ENCODE data around the gene PLAAT5.

PLAAT5 gene

DNA sequence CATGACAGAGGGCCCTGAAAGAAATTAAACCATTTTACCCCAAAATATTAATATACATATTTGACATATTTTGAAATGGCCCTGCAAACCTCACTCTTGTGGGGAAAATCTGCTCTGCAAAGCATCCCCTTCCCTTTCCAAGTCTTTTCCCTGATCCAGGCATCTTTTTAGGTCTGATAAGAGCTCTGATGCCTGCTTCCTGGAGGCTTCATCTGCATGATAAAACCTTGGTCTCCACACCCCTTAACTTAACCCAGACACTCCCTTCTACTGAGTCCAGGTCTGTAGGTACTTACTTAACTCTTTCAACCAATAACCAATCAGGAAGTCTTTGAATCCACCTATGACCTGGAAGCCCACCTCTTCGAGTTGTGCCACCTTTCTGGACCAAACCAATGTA is 13.1 kb upstream of the PLAAT5 start:
- no peak overlapping the region for H3K4me3 ChIP-seq (ENCODE audit: low read length in 2 of 2)
- H3K9ac ChIP-seq (ENCODE audit: low read depth in 1 of 2, low read length in 2 of 2), result no peak overlapping the region
- H3K27me3 ChIP-seq (ENCODE audit: control insufficient read depth in 2 of 2, insufficient read depth in 2 of 2, low read length in 2 of 2), result peaks cover 0 to 1% of the 10 kb centered on the region in 2 donors
- no peaks in the 10 kb centered on the region for H3K4me1 ChIP-seq (ENCODE audit: control insufficient read depth in 2 of 2, insufficient read depth in 2 of 2, low read length in 2 of 2)
- peaks cover 2% of the 10 kb centered on the region in 2 donors for H3K9me3 ChIP-seq (ENCODE audit: control insufficient read depth in 2 of 2, low read length in 2 of 2)
- no peak overlapping the region for H3K27ac ChIP-seq (ENCODE audit: low read depth in 2 of 2, low read length in 2 of 2)
- no peaks in the 10 kb centered on the region for H3K36me3 ChIP-seq (ENCODE audit: control insufficient read depth in 2 of 2, insufficient read depth in 2 of 2, low read length in 2 of 2)

DNA sequence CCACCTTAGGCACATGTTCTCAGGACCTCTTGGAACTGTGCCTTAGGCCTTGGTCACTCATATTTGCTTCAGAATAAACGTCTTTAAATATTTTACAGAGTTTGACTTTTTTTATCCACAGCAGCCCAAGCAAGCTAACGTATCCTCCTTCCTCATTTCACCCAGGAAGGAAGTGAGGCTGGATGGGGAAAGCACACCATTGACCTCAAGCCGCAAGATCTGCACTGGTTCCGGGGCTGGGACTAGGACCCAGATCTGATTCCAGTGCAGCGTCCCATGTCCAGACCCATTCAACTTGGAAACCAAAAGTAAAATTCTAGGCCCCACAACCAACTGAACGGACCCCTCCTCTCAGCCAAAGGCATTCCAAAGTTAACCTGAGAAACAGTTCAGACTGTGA is 12.5 kb upstream of the PLAAT5 start:
- Histone ChIP-seq H3K27ac (ENCODE audit: low read depth in 2 of 2, low read length in 2 of 2) (peak overlapping the region in 1 of 2 donors; percentile 9), H3K36me3 (ENCODE audit: control insufficient read depth in 2 of 2, insufficient read depth in 2 of 2, low read length in 2 of 2) (no peaks in the 10 kb centered on the region), H3K4me3 (ENCODE audit: low read length in 2 of 2) (no peak overlapping the region), H3K9ac (ENCODE audit: low read depth in 1 of 2, low read length in 2 of 2) (no peak overlapping the region), H3K4me1 (ENCODE audit: control insufficient read depth in 2 of 2, insufficient read depth in 2 of 2, low read length in 2 of 2) (no peaks in the 10 kb centered on the region), H3K27me3 (ENCODE audit: control insufficient read depth in 2 of 2, insufficient read depth in 2 of 2, low read length in 2 of 2) (peaks cover 0 to 1% of the 10 kb centered on the region in 2 donors), H3K9me3 (ENCODE audit: control insufficient read depth in 2 of 2, low read length in 2 of 2) (peaks cover 2% of the 10 kb centered on the region in 2 donors)

DNA sequence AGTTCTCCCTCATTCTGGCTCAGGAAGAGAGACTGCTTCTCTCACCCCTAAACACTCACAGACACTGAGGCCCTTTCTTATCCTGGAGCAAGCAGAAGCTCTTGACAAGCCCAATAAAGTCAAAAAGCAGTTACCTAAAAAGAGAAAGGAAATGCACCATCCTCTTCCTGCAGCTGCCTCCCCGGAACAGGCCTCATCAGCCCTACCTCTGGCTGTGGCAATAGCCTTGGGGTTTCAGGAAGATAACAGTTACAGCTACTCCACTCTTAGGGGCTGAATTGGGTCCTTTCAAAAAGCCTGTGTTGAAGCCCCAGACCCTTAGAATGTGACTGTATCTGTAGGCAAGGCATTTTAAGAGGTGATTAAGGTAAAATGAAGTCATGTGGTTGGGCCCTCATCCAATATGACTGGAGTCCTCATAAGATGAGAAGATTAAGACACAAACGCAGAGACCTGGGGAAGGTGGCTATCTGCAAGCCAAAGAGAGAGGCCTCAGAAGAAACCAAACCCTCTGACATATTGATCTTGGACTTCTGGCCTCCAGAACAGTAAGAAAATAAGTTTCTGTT is 11.4 kb upstream of the PLAAT5 start:
- Histone ChIP-seq H3K27me3 (ENCODE audit: control insufficient read depth in 2 of 2, insufficient read depth in 2 of 2, low read length in 2 of 2) (peaks cover 0 to 1% of the 10 kb centered on the region in 2 donors), H3K27ac (ENCODE audit: low read depth in 2 of 2, low read length in 2 of 2) (no peak overlapping the region), H3K9ac (ENCODE audit: low read depth in 1 of 2, low read length in 2 of 2) (no peak overlapping the region), H3K36me3 (ENCODE audit: control insufficient read depth in 2 of 2, insufficient read depth in 2 of 2, low read length in 2 of 2) (no peaks in the 10 kb centered on the region), H3K4me1 (ENCODE audit: control insufficient read depth in 2 of 2, insufficient read depth in 2 of 2, low read length in 2 of 2) (no peaks in the 10 kb centered on the region), H3K9me3 (ENCODE audit: control insufficient read depth in 2 of 2, low read length in 2 of 2) (peaks cover 2% of the 10 kb centered on the region in 2 donors), H3K4me3 (ENCODE audit: low read length in 2 of 2) (no peak overlapping the region)

DNA sequence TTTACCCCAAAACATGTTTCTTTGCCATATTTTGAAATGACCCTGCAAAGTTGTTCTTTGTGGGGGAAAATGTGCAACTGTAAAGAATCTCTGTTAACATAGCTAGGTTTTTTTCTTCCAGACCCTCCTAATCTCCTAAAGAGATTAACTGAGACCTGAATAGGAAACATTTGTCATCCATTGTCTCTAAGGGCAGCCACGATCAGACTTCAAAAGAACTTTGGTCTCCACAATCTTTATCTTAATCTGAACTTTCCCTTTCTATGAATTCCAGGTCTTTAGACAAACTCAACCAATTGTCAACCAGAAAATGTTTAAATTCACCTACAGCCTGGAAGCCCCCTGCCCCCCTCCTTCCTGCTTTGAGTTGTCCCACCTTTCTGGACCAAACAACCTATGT is 10.3 kb upstream of the PLAAT5 start:
- Histone ChIP-seq H3K4me1 (ENCODE audit: control insufficient read depth in 2 of 2, insufficient read depth in 2 of 2, low read length in 2 of 2) (no peaks in the 10 kb centered on the region), H3K36me3 (ENCODE audit: control insufficient read depth in 2 of 2, insufficient read depth in 2 of 2, low read length in 2 of 2) (no peaks in the 10 kb centered on the region), H3K27me3 (ENCODE audit: control insufficient read depth in 2 of 2, insufficient read depth in 2 of 2, low read length in 2 of 2) (no peaks in the 10 kb centered on the region), H3K4me3 (ENCODE audit: low read length in 2 of 2) (no peak overlapping the region), H3K27ac (ENCODE audit: low read depth in 2 of 2, low read length in 2 of 2) (no peak overlapping the region), H3K9me3 (ENCODE audit: control insufficient read depth in 2 of 2, low read length in 2 of 2) (peaks cover 2% of the 10 kb centered on the region in 2 donors), H3K9ac (ENCODE audit: low read depth in 1 of 2, low read length in 2 of 2) (no peak overlapping the region)

DNA sequence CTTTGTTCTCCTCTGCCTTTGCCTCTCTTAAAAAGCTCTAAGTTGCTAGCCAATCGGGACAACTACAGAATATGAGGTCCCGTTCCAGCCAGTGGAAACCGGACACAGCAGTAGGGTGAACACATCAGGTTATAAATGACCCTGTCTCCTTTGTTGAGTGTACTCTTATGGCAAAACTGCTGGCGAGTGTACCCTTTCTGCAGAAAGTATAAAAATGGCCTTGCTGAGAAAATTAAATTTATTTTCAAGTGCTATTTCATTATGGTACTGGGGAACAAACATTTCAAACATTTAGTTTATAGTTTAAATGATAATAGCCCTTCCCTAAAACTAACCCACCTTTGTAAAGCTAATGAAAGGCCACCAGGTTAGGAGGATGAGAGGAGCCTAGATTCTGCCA is 8.9 kb upstream of the PLAAT5 start:
- Histone ChIP-seq H3K4me3 (ENCODE audit: low read length in 2 of 2) (no peak overlapping the region), H3K4me1 (ENCODE audit: control insufficient read depth in 2 of 2, insufficient read depth in 2 of 2, low read length in 2 of 2) (no peaks in the 10 kb centered on the region), H3K9me3 (ENCODE audit: control insufficient read depth in 2 of 2, low read length in 2 of 2) (peaks cover 2% of the 10 kb centered on the region in 2 donors), H3K9ac (ENCODE audit: low read depth in 1 of 2, low read length in 2 of 2) (no peak overlapping the region), H3K27me3 (ENCODE audit: control insufficient read depth in 2 of 2, insufficient read depth in 2 of 2, low read length in 2 of 2) (no peaks in the 10 kb centered on the region), H3K27ac (ENCODE audit: low read depth in 2 of 2, low read length in 2 of 2) (no peak overlapping the region), H3K36me3 (ENCODE audit: control insufficient read depth in 2 of 2, insufficient read depth in 2 of 2, low read length in 2 of 2) (no peaks in the 10 kb centered on the region)

DNA sequence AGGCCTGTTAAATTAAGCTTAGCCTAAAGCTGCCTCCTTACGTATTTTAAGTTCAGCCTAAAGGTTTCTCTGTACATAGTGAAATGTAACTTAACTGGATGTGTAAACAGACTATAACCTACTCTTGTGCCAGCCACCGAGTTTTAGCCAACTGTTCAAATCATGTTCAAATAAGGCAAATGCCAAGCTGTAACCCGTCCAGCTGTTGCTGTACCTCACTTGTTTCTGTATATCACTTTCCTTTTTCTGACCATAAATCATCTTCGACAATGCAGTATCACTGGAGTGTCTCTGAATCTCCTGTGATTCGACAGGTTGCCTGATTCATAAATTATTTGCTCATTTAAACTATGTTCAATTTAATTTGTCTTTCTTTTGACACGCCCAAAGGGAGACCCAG is 4.0 kb upstream of the PLAAT5 start:
- Histone ChIP-seq H3K4me1 (ENCODE audit: control insufficient read depth in 2 of 2, insufficient read depth in 2 of 2, low read length in 2 of 2) (peaks cover 0 to 6% of the 10 kb centered on the region in 2 donors), H3K9me3 (ENCODE audit: control insufficient read depth in 2 of 2, low read length in 2 of 2) (peaks cover 2% of the 10 kb centered on the region in 2 donors), H3K27ac (ENCODE audit: low read depth in 2 of 2, low read length in 2 of 2) (no peak overlapping the region), H3K9ac (ENCODE audit: low read depth in 1 of 2, low read length in 2 of 2) (no peak overlapping the region), H3K36me3 (ENCODE audit: control insufficient read depth in 2 of 2, insufficient read depth in 2 of 2, low read length in 2 of 2) (no peaks in the 10 kb centered on the region), H3K4me3 (ENCODE audit: low read length in 2 of 2) (no peak overlapping the region), H3K27me3 (ENCODE audit: control insufficient read depth in 2 of 2, insufficient read depth in 2 of 2, low read length in 2 of 2) (peaks cover 4% of the 10 kb centered on the region in 2 donors)

DNA sequence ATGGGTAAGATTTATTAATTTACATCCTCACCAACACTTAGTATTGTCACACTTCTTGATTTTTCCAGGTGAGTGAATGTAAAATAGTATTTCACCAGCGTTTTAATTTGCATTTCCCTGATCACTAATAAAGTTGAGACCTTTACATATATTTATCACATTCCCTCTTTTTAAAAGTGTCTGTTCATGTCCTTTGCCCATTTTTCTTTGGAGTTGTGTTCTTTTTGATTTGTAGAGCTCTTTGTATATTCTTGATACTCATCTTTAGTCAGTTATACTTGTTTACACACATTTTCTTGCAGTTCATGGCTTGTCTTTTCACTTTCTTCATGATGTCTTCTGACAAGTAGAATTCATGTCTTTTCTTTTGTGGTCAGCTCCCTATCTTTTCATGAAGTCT is 2.2 kb upstream of the PLAAT5 start:
- Histone ChIP-seq H3K4me1 (ENCODE audit: control insufficient read depth in 2 of 2, insufficient read depth in 2 of 2, low read length in 2 of 2) (peaks cover 0 to 6% of the 10 kb centered on the region in 2 donors), H3K27me3 (ENCODE audit: control insufficient read depth in 2 of 2, insufficient read depth in 2 of 2, low read length in 2 of 2) (peaks cover 4 to 5% of the 10 kb centered on the region in 2 donors), H3K4me3 (ENCODE audit: low read length in 2 of 2) (no peak overlapping the region), H3K27ac (ENCODE audit: low read depth in 2 of 2, low read length in 2 of 2) (no peak overlapping the region), H3K9me3 (ENCODE audit: control insufficient read depth in 2 of 2, low read length in 2 of 2) (no peaks in the 10 kb centered on the region), H3K36me3 (ENCODE audit: control insufficient read depth in 2 of 2, insufficient read depth in 2 of 2, low read length in 2 of 2) (no peaks in the 10 kb centered on the region), H3K9ac (ENCODE audit: low read depth in 1 of 2, low read length in 2 of 2) (no peak overlapping the region)

DNA sequence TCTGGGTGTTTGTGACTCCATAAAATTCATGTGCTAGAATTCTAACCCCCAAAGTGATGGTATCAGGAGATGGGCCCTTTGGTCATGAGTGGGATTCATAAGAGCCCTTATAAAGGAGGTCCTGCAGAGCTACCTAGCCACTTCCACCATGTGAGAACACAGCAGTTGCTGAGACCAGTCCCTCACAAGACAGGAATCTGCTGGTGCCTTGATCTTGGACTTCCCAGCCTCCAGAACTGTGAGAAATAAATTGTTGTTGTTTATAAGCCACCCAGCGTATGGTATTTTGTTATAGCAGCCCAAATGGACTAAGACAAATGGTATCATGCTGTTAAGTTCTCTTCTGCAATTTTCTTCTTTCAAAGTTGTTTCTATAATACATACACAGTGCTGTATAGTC is 1.5 kb upstream of the PLAAT5 start:
- H3K36me3 ChIP-seq (ENCODE audit: control insufficient read depth in 2 of 2, insufficient read depth in 2 of 2, low read length in 2 of 2), result no peaks in the 10 kb centered on the region
- H3K27ac ChIP-seq (ENCODE audit: low read depth in 2 of 2, low read length in 2 of 2), result no peak overlapping the region
- no peak overlapping the region for H3K4me3 ChIP-seq (ENCODE audit: low read length in 2 of 2)
- H3K9ac ChIP-seq (ENCODE audit: low read depth in 1 of 2, low read length in 2 of 2), result no peak overlapping the region
- no peaks in the 10 kb centered on the region for H3K9me3 ChIP-seq (ENCODE audit: control insufficient read depth in 2 of 2, low read length in 2 of 2)
- H3K27me3 ChIP-seq (ENCODE audit: control insufficient read depth in 2 of 2, insufficient read depth in 2 of 2, low read length in 2 of 2), result peaks cover 4 to 5% of the 10 kb centered on the region in 2 donors
- H3K4me1 ChIP-seq (ENCODE audit: control insufficient read depth in 2 of 2, insufficient read depth in 2 of 2, low read length in 2 of 2), result peaks cover 0 to 6% of the 10 kb centered on the region in 2 donors

DNA sequence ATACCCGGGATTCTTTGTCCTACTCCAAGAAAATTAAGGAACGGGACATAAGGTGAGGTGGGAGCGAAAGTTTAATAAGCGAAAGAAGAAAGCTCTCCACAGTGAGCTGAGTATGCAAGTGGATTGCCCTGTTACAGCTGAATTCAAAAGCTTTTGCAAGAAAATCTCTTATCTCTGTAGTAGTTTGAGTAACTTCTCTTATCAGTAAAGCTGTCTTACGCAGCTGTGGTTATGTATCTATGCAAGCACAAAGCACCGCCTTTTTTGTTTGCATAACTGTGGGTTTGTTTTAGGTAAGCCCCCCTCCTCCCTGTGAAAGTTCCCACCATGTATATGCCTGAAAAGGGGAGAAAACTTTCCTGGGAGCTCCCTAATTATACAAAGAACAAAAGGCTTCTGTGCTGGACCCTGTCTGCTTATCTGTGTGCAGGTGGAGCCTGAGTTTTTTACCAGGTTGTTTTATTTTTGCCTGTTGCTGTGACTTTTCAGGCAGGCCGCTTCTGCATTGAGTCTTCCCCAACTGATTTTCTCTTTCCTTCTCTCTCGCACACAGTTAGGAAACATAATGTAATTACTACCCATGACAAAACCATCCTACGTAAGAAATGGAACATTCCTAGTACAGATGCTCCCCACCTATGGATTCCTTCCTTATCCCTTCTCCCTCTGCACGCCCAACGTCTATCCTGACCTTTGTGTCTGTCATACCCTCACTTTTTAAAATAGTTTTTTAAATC is 837 bp upstream of the PLAAT5 start:
- H3K4me1 ChIP-seq (ENCODE audit: control insufficient read depth in 2 of 2, insufficient read depth in 2 of 2, low read length in 2 of 2), result peaks cover 0 to 6% of the 10 kb centered on the region in 2 donors
- H3K9ac ChIP-seq (ENCODE audit: low read depth in 1 of 2, low read length in 2 of 2), result peak overlapping the region in 1 of 2 donors; percentile 61
- no peak overlapping the region for H3K27ac ChIP-seq (ENCODE audit: low read depth in 2 of 2, low read length in 2 of 2)

DNA sequence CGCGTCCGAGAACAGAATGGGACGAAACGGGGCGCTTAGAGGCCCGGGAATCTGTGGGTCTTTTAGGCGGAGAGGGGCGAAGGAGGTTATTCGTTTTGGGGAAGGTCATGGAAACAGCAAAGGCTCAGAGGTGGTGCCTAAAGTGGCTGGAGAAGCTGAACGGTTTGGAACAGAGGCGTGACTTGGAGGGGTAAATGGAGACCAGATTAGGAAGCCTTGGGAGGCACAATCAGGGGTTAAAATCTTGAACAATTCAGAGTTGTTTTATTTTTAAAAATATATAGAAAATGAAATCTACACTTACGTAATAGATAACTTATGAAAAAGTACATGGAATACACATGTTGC is 247 bp upstream of the PLAAT5 start:
- Histone ChIP-seq H3K4me3 (ENCODE audit: low read length in 2 of 2) (peak overlapping the region; percentile 38 to 58), H3K9me3 (ENCODE audit: control insufficient read depth in 2 of 2, low read length in 2 of 2) (no peaks in the 10 kb centered on the region), H3K4me1 (ENCODE audit: control insufficient read depth in 2 of 2, insufficient read depth in 2 of 2, low read length in 2 of 2) (peaks cover 0 to 6% of the 10 kb centered on the region in 2 donors), H3K9ac (ENCODE audit: low read depth in 1 of 2, low read length in 2 of 2) (peak overlapping the region in 1 of 2 donors; percentile 61), H3K27ac (ENCODE audit: low read depth in 2 of 2, low read length in 2 of 2) (peak overlapping the region in 1 of 2 donors; percentile 40), H3K36me3 (ENCODE audit: control insufficient read depth in 2 of 2, insufficient read depth in 2 of 2, low read length in 2 of 2) (no peaks in the 10 kb centered on the region), H3K27me3 (ENCODE audit: control insufficient read depth in 2 of 2, insufficient read depth in 2 of 2, low read length in 2 of 2) (peaks cover 4 to 5% of the 10 kb centered on the region in 2 donors)

More for the DNA sequence above, 837 bp upstream of the PLAAT5 start:
- H3K27me3 ChIP-seq (ENCODE audit: control insufficient read depth in 2 of 2, insufficient read depth in 2 of 2, low read length in 2 of 2), result peaks cover 4 to 5% of the 10 kb centered on the region in 2 donors
- peak overlapping the region in 1 of 2 donors; percentile 58 for H3K4me3 ChIP-seq (ENCODE audit: low read length in 2 of 2)
- no peaks in the 10 kb centered on the region for H3K36me3 ChIP-seq (ENCODE audit: control insufficient read depth in 2 of 2, insufficient read depth in 2 of 2, low read length in 2 of 2)
- no peaks in the 10 kb centered on the region for H3K9me3 ChIP-seq (ENCODE audit: control insufficient read depth in 2 of 2, low read length in 2 of 2)
